Spleen (tissue), 7 donors: Measurements from ENCODE around the gene PARD3B.

Source experiments
- POLR2A ChIP-seq, 3 donors: fragments of 450-650 bp; IDR thresholded peaks; one replicate each; pipeline ENCODE4 v1.5.1; 2017; ENCODE audit warnings: antibody characterized with exemption in 3 of 3, mild to moderate bottlenecking in 1 of 3
- POLR2AphosphoS5 ChIP-seq, 3 donors: sonication (generic); formaldehyde crosslinking; IDR thresholded peaks; one replicate each; pipeline ENCODE4 v1.5.1; 2017; ENCODE audit warnings: antibody characterized with exemption in 3 of 3
- TF ChIP-seq, protein P1 (sequence below), 11 experiments: fragments of 200-600 bp in 7 of 11; fragments of 450-650 bp in 4 of 11; sonication (generic) in 4 of 11; IDR thresholded peaks in 8 of 11; conservative IDR thresholded peaks in 3 of 11; 1 replicate in 7 of 11; 2 replicates in 4 of 11; pipeline versions ENCODE4 v1.4.0 to v1.8.0; 2016 to 2021; ENCODE audit warnings: antibody characterized with exemption in 11 of 11, inconsistent platforms in 4 of 11, mild to moderate bottlenecking in 1 of 11
- donor health status: DM: no; HTN: no; CAD: no; lungs with moderate emphysema.
- donor health status: DM: no; HTN: no; CAD: no.
- donor health status: DM: no; HTN: no; CAD: no.

DNA sequence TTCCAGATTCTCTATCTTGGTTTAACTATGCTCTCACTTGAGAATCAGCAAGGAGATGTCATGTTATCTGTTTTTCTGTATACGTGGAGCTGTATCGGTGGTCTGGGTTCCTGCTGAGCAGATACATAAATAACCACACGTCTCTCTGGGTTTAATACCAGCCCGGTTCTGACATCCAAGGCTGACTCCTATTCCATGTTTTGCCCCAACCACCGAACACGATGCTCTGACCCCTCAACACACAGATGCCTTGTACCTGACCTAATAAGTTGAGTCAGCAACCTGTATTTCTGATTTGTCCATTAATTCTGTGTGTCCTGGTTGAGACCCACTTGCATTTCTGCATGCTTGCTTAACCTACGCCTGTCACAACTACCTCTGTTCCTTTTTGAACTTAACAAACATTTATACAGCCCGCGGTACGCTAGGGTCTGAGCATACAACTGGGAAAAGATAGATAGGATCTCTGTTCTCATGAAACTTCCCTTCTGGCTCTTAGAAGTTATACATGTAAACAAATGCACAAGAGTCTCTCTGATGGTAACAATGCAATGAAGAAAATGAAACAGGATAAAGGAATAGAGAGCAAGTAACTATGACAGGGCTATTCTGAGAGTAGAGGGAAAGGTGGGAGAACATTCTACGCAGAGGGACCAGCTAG, 480.4 kb downstream of the PARD3B start:
- no peak for TF ChIP-seq POLR2AphosphoS5 (IDR thresholded peaks at IDR 0.05)
- TF ChIP-seq, protein P1, sequence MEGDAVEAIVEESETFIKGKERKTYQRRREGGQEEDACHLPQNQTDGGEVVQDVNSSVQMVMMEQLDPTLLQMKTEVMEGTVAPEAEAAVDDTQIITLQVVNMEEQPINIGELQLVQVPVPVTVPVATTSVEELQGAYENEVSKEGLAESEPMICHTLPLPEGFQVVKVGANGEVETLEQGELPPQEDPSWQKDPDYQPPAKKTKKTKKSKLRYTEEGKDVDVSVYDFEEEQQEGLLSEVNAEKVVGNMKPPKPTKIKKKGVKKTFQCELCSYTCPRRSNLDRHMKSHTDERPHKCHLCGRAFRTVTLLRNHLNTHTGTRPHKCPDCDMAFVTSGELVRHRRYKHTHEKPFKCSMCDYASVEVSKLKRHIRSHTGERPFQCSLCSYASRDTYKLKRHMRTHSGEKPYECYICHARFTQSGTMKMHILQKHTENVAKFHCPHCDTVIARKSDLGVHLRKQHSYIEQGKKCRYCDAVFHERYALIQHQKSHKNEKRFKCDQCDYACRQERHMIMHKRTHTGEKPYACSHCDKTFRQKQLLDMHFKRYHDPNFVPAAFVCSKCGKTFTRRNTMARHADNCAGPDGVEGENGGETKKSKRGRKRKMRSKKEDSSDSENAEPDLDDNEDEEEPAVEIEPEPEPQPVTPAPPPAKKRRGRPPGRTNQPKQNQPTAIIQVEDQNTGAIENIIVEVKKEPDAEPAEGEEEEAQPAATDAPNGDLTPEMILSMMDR (IDR thresholded peaks at IDR 0.05 in 8 of 11, conservative IDR thresholded peaks at IDR 0.05 in 3 of 11): no peak
- TF ChIP-seq POLR2A (IDR thresholded peaks at IDR 0.05): no peak
